Ramos (cell line): ENCODE results near the gene HMX3.
"Not testable (repeated sequence)": the region's sequence is repeated elsewhere in the genome, so short reads cannot be mapped to it uniquely, and the experiment has no call there.

Source experiments
- in situ Hi-C: fragments of 300-500 bp; cut with MboI; formaldehyde crosslinking; loops from one replicate; pipeline ENCODE4 v1.14.3; 2022; ENCODE audit warnings: low sequenced_read_pairs; ENCODE audit not compliant: unreplicated experiment

Gene HMX3

GRCh38 chr10:123165445-123166072 is 29.8 kb downstream of the HMX3 start:
- in situ Hi-C loops: no loop called here

GRCh38 chr10:123166618-123167017 is 30.8 kb downstream of the HMX3 start:
- in situ Hi-C loops: no loop called here

GRCh38 chr10:123170961-123171360 is 35.2 kb downstream of the HMX3 start:
- in situ Hi-C loops: no loop called here

- in situ Hi-C loops: not testable (repeated sequence)
These were observed 35.8 kb downstream of the HMX3 start for GRCh38 chr10:123171616-123172015.

GRCh38 chr10:123175389-123176387 is 39.9 kb downstream of the HMX3 start:
- in situ Hi-C loops: no loop called here

GRCh38 chr10:123178390-123178789 is 42.6 kb downstream of the HMX3 start:
- in situ Hi-C loops: not testable (repeated sequence)

- in situ Hi-C loops: no loop called here
These were observed 44.6 kb downstream of the HMX3 start for GRCh38 chr10:123180101-123181090.

- in situ Hi-C loops: no loop called here
These were observed 48.0 kb downstream of the HMX3 start for GRCh38 chr10:123183724-123184123.

- in situ Hi-C loops: no loop called here
These were observed 52.0 kb downstream of the HMX3 start for GRCh38 chr10:123187781-123188180.
